Measurements from ENCODE around the gene TRIM61.
"Not testable (repeated sequence)": the region's sequence is repeated elsewhere in the genome, so short reads cannot be mapped to it uniquely, and the experiment has no call there.

The TRIM61 gene

GRCh38 chr4:164956766-164957643 is 20.5 kb downstream of the TRIM61 start:
- peak; percentile 2 for DNase-seq

- DNase-seq = no peak
Measured at GRCh38 chr4:164955107-164955805, 22.2 kb downstream of the TRIM61 start.

GRCh38 chr4:164952551-164952950 is 24.9 kb downstream of the TRIM61 start:
- DNase-seq = no peak

GRCh38 chr4:164949448-164950143 is 27.9 kb downstream of the TRIM61 start:
- no peak for DNase-seq

GRCh38 chr4:164948975-164949374 is 28.5 kb downstream of the TRIM61 start:
- no peak for DNase-seq

- not testable (repeated sequence) for DNase-seq
Measured at GRCh38 chr4:164948006-164948405, 29.5 kb downstream of the TRIM61 start.

- DNase-seq = no peak
Measured at GRCh38 chr4:164946810-164947209, 30.6 kb downstream of the TRIM61 start.

GRCh38 chr4:164945146-164945545 is 32.3 kb downstream of the TRIM61 start:
- no peak for DNase-seq

GRCh38 chr4:164943192-164943591 is 34.3 kb downstream of the TRIM61 start:
- DNase-seq = no peak

GRCh38 chr4:164937576-164938270 is 39.7 kb downstream of the TRIM61 start:
- no peak for DNase-seq

- not testable (repeated sequence) for DNase-seq
Measured at GRCh38 chr4:164935865-164936606, 41.4 kb downstream of the TRIM61 start.

GRCh38 chr4:164935363-164935762 is 42.1 kb downstream of the TRIM61 start:
- no peak for DNase-seq

- DNase-seq = no peak
Measured at GRCh38 chr4:164933244-164933643, 44.2 kb downstream of the TRIM61 start.

- no peak for DNase-seq
Measured at GRCh38 chr4:164931551-164932324, 45.7 kb downstream of the TRIM61 start.

- DNase-seq = no peak
Measured at GRCh38 chr4:164930647-164931046, 46.8 kb downstream of the TRIM61 start.

- not testable (repeated sequence) for DNase-seq
Measured at GRCh38 chr4:164927101-164927500, 50.4 kb downstream of the TRIM61 start.

- DNase-seq = no peak
Measured at GRCh38 chr4:164926301-164926700, 51.2 kb downstream of the TRIM61 start.

- no peak for DNase-seq
Measured at GRCh38 chr4:164924670-164925238, 52.7 kb downstream of the TRIM61 start.

GRCh38 chr4:164918956-164919355 is 58.5 kb downstream of the TRIM61 start:
- no peak for DNase-seq

Measured in NCI-H2029 (cell line).